Neuronal stem cell (in vitro differentiated cells): ENCODE data around the gene ALPP.
A peak's percentile ranks its signal among the peaks of the same experiment; 100 is the strongest.
"Not testable (repeated sequence)": the region's sequence is repeated elsewhere in the genome, so short reads cannot be mapped to it uniquely, and the experiment has no call there.

Experiments used
- DNase-seq: peaks from one replicate; pipeline ENCODE4 v3.0.0-alpha.2; 2013; ENCODE audit warnings: low spot score
- H2AFZ ChIP-seq: one replicate; pipeline ENCODE4 v1.6.1; 2013; ENCODE audit warnings: mild to moderate bottlenecking, low read length, inconsistent platforms
- H2AK5ac ChIP-seq: 2 replicates; pipeline ENCODE4 v1.6.1; 2013; ENCODE audit warnings: low read depth, mild to moderate bottlenecking, inconsistent platforms, low read length, moderate library complexity, mixed read lengths
- H2BK120ac ChIP-seq: 2 replicates; pipeline ENCODE4 v1.6.1; 2013; ENCODE audit warnings: low read depth, mild to moderate bottlenecking, inconsistent platforms, low read length, moderate library complexity, mixed read lengths
- H2BK12ac ChIP-seq: one replicate; pipeline ENCODE4 v1.6.1; 2013; ENCODE audit warnings: low read length, inconsistent platforms
- H2BK15ac ChIP-seq: 2 replicates; pipeline ENCODE4 v1.6.1; 2013; ENCODE audit warnings: mild to moderate bottlenecking, low read length, inconsistent platforms, mixed read lengths
- H2BK5ac ChIP-seq: one replicate; pipeline ENCODE4 v1.6.1; 2013; ENCODE audit warnings: inconsistent platforms, mild to moderate bottlenecking, low read length, moderate library complexity
- H3K14ac ChIP-seq: one replicate; pipeline ENCODE4 v1.6.1; 2013; ENCODE audit warnings: low read length, inconsistent platforms
- H3K18ac ChIP-seq: 2 replicates; pipeline ENCODE4 v1.6.1; 2013; ENCODE audit warnings: low read length, inconsistent platforms
- H3K23ac ChIP-seq: 2 replicates; pipeline ENCODE4 v1.6.1; 2013; ENCODE audit warnings: low read depth, mild to moderate bottlenecking, mixed read lengths, low read length, inconsistent platforms; ENCODE audit not compliant: poor library complexity
- H3K27ac ChIP-seq: replicated peaks from 3 replicates; pipeline ENCODE4 v1.5.1; 2013; ENCODE audit warnings: low read length, inconsistent platforms
- H3K27me3 ChIP-seq, 3 experiments: 2 replicates each; pipeline ENCODE4 v1.6.1; 2013; ENCODE audit warnings: low read length in 3 of 3, mild to moderate bottlenecking in 2 of 3, inconsistent platforms in 1 of 3, low read depth in 1 of 3, mixed read lengths in 1 of 3, moderate library complexity in 1 of 3; ENCODE audit not compliant: control insufficient read depth in 3 of 3, insufficient read depth in 3 of 3
- H3K36me3 ChIP-seq, 2 donors: replicated peaks in 1 of 2; 2 replicates each; pipeline ENCODE4 v1.6.1; 2013; ENCODE audit warnings: low read length in 2 of 2; ENCODE audit not compliant: control insufficient read depth in 2 of 2, insufficient read depth in 2 of 2
- H3K4ac ChIP-seq: 2 replicates; pipeline ENCODE4 v1.6.1; 2013; ENCODE audit warnings: inconsistent platforms, mild to moderate bottlenecking, low read length, moderate library complexity
- H3K4me1 ChIP-seq, 2 donors: 1 replicate in 1 of 2; 2 replicates in 1 of 2; pipeline ENCODE4 v1.6.1; 2013; ENCODE audit warnings: low read length in 2 of 2, low read depth in 1 of 2; ENCODE audit not compliant: control insufficient read depth in 2 of 2, insufficient read depth in 1 of 2
- H3K4me2 ChIP-seq: one replicate; pipeline ENCODE4 v1.6.1; 2013; ENCODE audit warnings: mild to moderate bottlenecking, low read length, inconsistent platforms; ENCODE audit not compliant: insufficient read depth, poor library complexity, severe bottlenecking
- H3K4me3 ChIP-seq, 2 donors: 2 replicates each; pipeline ENCODE4 v1.5.1; 2013; ENCODE audit warnings: low read length in 2 of 2, mild to moderate bottlenecking in 2 of 2, inconsistent platforms in 1 of 2, moderate library complexity in 1 of 2
- H3K79me1 ChIP-seq: one replicate; pipeline ENCODE4 v1.6.1; 2013; ENCODE audit warnings: low read depth, mild to moderate bottlenecking, inconsistent platforms, low read length, moderate library complexity
- H3K9ac ChIP-seq: one replicate; pipeline ENCODE4 v1.6.1; 2013; ENCODE audit warnings: mild to moderate bottlenecking, low read depth, low read length, inconsistent platforms; ENCODE audit not compliant: poor library complexity
- H3K9me3 ChIP-seq, 2 donors: replicated peaks in 1 of 2; 2 replicates each; pipeline versions ENCODE3 to v1.6.1; 2013; ENCODE audit warnings: low read length in 2 of 2, mild to moderate bottlenecking in 2 of 2, inconsistent platforms in 1 of 2, low read depth in 1 of 2, mixed read lengths in 1 of 2, moderate library complexity in 1 of 2; ENCODE audit not compliant: control insufficient read depth in 2 of 2, insufficient read depth in 1 of 2
- H4K8ac ChIP-seq: one replicate; pipeline ENCODE4 v1.6.1; 2013; ENCODE audit warnings: low read depth, mild to moderate bottlenecking, inconsistent platforms, low read length, moderate library complexity
- H4K91ac ChIP-seq: one replicate; pipeline ENCODE4 v1.6.1; 2013; ENCODE audit warnings: low read length, low read depth, mild to moderate bottlenecking, inconsistent platforms; ENCODE audit not compliant: poor library complexity
- WGBS, 2 donors: extraction: QIAGEN DNeasy Blood & Tissue Kit; methylation state at CpG; one replicate each; pipeline ENCODE4 v1.1.7; 2013; ENCODE audit warnings: missing lambda C conversion rate in 2 of 2, mixed read lengths in 1 of 2; ENCODE audit not compliant: insufficient read length in 2 of 2, insufficient replicate concordance in 1 of 2; ENCODE audit errors: extremely low coverage in 2 of 2; 5-methylcytosine and 5-hydroxymethylcytosine counted together

ALPP gene

GRCh38 chr2:232367591-232368233, 10.8 kb upstream of the ALPP start:
- H2BK12ac ChIP-seq, result peak overlapping the region; percentile 22
- peak overlapping the region; percentile 55 for H3K23ac ChIP-seq
- H3K36me3 ChIP-seq, result no peaks in the 10 kb centered on the region
- no peak overlapping the region for H3K4me2 ChIP-seq
- WGBS, 2 donors, result no CpG with 5 or more reads among the region's 13 CpGs
- peaks cover 0 to 9% (median 0%) of the 10 kb centered on the region in 3 experiments for H3K27me3 ChIP-seq
- H3K79me1 ChIP-seq, result no peaks in the 10 kb centered on the region
- peak overlapping the region; percentile 56 for H3K14ac ChIP-seq
- no peak overlapping the region for H2BK120ac ChIP-seq
- no peak overlapping the region for H3K9ac ChIP-seq
- peak overlapping the region; percentile 49 for H2BK15ac ChIP-seq
- H3K4ac ChIP-seq, result no peak overlapping the region
- H2AFZ ChIP-seq, result peak overlapping the region; percentile 67
- H3K4me1 ChIP-seq, result peaks cover 1 to 2% of the 10 kb centered on the region in 2 donors
- H2AK5ac ChIP-seq, result peak overlapping the region; percentile 63
- H3K27ac ChIP-seq, result no peak overlapping the region
- no peak overlapping the region for H2BK5ac ChIP-seq
- H3K18ac ChIP-seq, result peak overlapping the region; percentile 83
- no peak for DNase-seq
- H3K4me3 ChIP-seq, result no peak overlapping the region
- H3K9me3 ChIP-seq, result no peaks in the 10 kb centered on the region
- peak overlapping the region; percentile 82 for H4K8ac ChIP-seq
- H4K91ac ChIP-seq, result no peak overlapping the region

- peaks cover 1 to 2% of the 10 kb centered on the region in 2 donors for H3K4me1 ChIP-seq
- H4K91ac ChIP-seq, result no peak overlapping the region
- no peak overlapping the region for H2BK120ac ChIP-seq
- DNase-seq, result no peak
- no peak overlapping the region for H3K9ac ChIP-seq
- H2BK12ac ChIP-seq, result no peak overlapping the region
- no peak overlapping the region for H3K4ac ChIP-seq
- H3K23ac ChIP-seq, result peak overlapping the region; percentile 55
- peak overlapping the region; percentile 74 for H3K18ac ChIP-seq
- H3K27me3 ChIP-seq, result peaks cover 0 to 9% (median 0%) of the 10 kb centered on the region in 3 experiments
- no peak overlapping the region for H3K4me3 ChIP-seq
- no peak overlapping the region for H2AK5ac ChIP-seq
- no peaks in the 10 kb centered on the region for H3K9me3 ChIP-seq
- H2AFZ ChIP-seq, result peak overlapping the region; percentile 67
- H3K36me3 ChIP-seq, result no peaks in the 10 kb centered on the region
- H3K4me2 ChIP-seq, result no peak overlapping the region
- WGBS, 2 donors, result no CpG with 5 or more reads among the region's 15 CpGs
- H2BK15ac ChIP-seq, result peak overlapping the region; percentile 49
- no peak overlapping the region for H2BK5ac ChIP-seq
- no peaks in the 10 kb centered on the region for H3K79me1 ChIP-seq
- H3K14ac ChIP-seq, result no peak overlapping the region
- no peak overlapping the region for H4K8ac ChIP-seq
- H3K27ac ChIP-seq, result no peak overlapping the region
These were observed 10.2 kb upstream of the ALPP start for GRCh38 chr2:232368311-232368731.

GRCh38 chr2:232369126-232369951, 9.2 kb upstream of the ALPP start:
- no peak for DNase-seq
- peak overlapping the region; percentile 78 for H2AFZ ChIP-seq
- H2BK15ac ChIP-seq, result no peak overlapping the region
- no peaks in the 10 kb centered on the region for H3K36me3 ChIP-seq
- H2BK120ac ChIP-seq, result no peak overlapping the region
- H3K9ac ChIP-seq, result no peak overlapping the region
- H3K79me1 ChIP-seq, result no peaks in the 10 kb centered on the region
- no peak overlapping the region for H4K91ac ChIP-seq
- H3K23ac ChIP-seq, result no peak overlapping the region
- no peaks in the 10 kb centered on the region for H3K9me3 ChIP-seq
- WGBS, 2 donors, result no CpG with 5 or more reads among the region's 15 CpGs
- H3K27ac ChIP-seq, result no peak overlapping the region
- peak overlapping the region; percentile 12 for H3K14ac ChIP-seq
- no peak overlapping the region for H3K4me3 ChIP-seq
- H4K8ac ChIP-seq, result no peak overlapping the region
- no peak overlapping the region for H3K4me2 ChIP-seq
- peaks cover 0 to 9% (median 0%) of the 10 kb centered on the region in 3 experiments for H3K27me3 ChIP-seq
- H2BK5ac ChIP-seq, result no peak overlapping the region
- no peak overlapping the region for H3K4ac ChIP-seq
- H2BK12ac ChIP-seq, result no peak overlapping the region
- H3K4me1 ChIP-seq, result peaks cover 1 to 2% of the 10 kb centered on the region in 2 donors
- no peak overlapping the region for H2AK5ac ChIP-seq
- peak overlapping the region; percentile 76 for H3K18ac ChIP-seq

GRCh38 chr2:232370007-232370406, 8.5 kb upstream of the ALPP start:
- Histone ChIP-seq H2AFZ (peak overlapping the region; percentile 78), H3K18ac (peak overlapping the region; percentile 76), H3K27me3 (peaks cover 0 to 16% (median 0%) of the 10 kb centered on the region in 3 experiments)
- H3K4me3 ChIP-seq, H3K4ac ChIP-seq, H3K79me1 ChIP-seq, H3K36me3 ChIP-seq, H3K23ac ChIP-seq, H2AK5ac ChIP-seq, H3K4me2 ChIP-seq, H4K91ac ChIP-seq, H2BK12ac ChIP-seq, H3K9ac ChIP-seq, DNase-seq, H3K4me1 ChIP-seq, H2BK15ac ChIP-seq, H3K14ac ChIP-seq, H4K8ac ChIP-seq, H3K9me3 ChIP-seq, H3K27ac ChIP-seq, H2BK5ac ChIP-seq, H2BK120ac ChIP-seq: not testable (repeated sequence)
- WGBS, 2 donors, result no CpG with 5 or more reads among the region's 12 CpGs
